ENCODE measurements around the gene FARP1.

Gene FARP1

DNA sequence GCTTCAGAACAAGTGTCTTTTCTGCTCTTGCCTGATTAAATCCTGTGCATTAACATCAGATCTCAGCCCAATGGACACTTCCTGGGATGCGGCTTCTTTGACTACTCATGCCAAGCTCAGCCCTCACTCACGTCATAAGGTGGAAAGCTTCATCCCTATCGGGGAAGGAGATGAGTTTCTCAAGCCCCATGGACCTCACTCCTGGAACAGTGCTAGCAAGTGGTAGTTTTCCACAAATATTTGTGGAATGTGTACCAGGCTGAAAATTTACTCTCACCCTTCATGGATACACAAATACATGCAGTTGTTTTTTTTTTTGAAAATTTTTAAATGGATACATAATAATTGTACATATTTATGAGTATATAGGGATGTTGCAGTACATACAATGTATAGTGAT, 34.6 kb upstream of the FARP1 start:
- H3K4me1 ChIP-seq (ENCODE audit: control insufficient read depth, insufficient read depth, low read length, unreplicated experiment) = no peaks in the 10 kb centered on the region
- no peaks in the 10 kb centered on the region for H3K36me3 ChIP-seq (ENCODE audit: insufficient read depth, low read length)
- H3K27me3 ChIP-seq (ENCODE audit: insufficient read depth, low read length) = no peaks in the 10 kb centered on the region
- H3K27ac ChIP-seq (ENCODE audit: low read depth, low read length) = no peak overlapping the region
- H3K79me2 ChIP-seq (ENCODE audit: control insufficient read depth, insufficient read depth, low read length, unreplicated experiment) = no peaks in the 10 kb centered on the region
- no peak overlapping the region for H3K4me3 ChIP-seq (ENCODE audit: low read depth, low read length)
- H2AFZ ChIP-seq (ENCODE audit: low read length, unreplicated experiment) = no peak overlapping the region

DNA sequence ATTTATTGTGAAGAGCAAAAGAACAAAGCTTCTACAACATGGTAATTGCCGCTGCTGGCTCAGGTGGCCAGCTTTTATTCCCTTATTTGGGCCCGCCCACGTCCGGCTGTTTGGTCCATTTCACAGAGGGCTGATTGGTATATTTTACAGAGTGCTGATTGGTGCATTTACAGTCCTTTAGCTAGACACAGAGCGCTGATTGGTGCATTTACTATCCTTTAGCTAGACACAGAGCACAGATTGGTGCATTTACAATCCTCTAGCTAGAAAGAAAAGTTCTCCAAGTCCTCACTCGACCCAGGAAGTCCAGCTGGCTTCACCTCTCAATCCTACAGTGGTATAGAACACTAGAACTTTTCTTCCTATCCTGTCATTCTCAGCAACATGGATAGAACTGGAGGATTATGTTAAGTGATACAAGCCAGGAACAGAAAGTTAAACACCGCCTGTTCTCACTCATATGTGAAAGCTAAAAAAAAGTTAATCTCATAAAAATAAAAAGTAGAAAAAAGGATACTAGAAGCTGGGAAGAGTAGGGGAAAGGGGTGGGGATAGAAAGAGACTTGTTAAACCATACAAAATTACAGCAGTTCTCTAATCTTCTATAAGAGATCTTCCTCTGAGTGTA, 33.6 kb upstream of the FARP1 start:
- no peak overlapping the region for H3K4me3 ChIP-seq (ENCODE audit: low read depth, low read length)
- H3K27me3 ChIP-seq (ENCODE audit: insufficient read depth, low read length) = no peaks in the 10 kb centered on the region
- no peak overlapping the region for H3K27ac ChIP-seq (ENCODE audit: low read depth, low read length)
- H3K4me1 ChIP-seq (ENCODE audit: control insufficient read depth, insufficient read depth, low read length, unreplicated experiment) = no peaks in the 10 kb centered on the region
- H2AFZ ChIP-seq (ENCODE audit: low read length, unreplicated experiment) = no peak overlapping the region
- H3K79me2 ChIP-seq (ENCODE audit: control insufficient read depth, insufficient read depth, low read length, unreplicated experiment) = no peaks in the 10 kb centered on the region
- H3K36me3 ChIP-seq (ENCODE audit: insufficient read depth, low read length) = no peaks in the 10 kb centered on the region

- Histone ChIP-seq H3K36me3 (ENCODE audit: insufficient read depth, low read length) (no peaks in the 10 kb centered on the region), H2AFZ (ENCODE audit: low read length, unreplicated experiment) (no peak overlapping the region), H3K4me1 (ENCODE audit: control insufficient read depth, insufficient read depth, low read length, unreplicated experiment) (no peaks in the 10 kb centered on the region), H3K27ac (ENCODE audit: low read depth, low read length) (no peak overlapping the region), H3K27me3 (ENCODE audit: insufficient read depth, low read length) (no peaks in the 10 kb centered on the region), H3K4me3 (ENCODE audit: low read depth, low read length) (no peak overlapping the region), H3K79me2 (ENCODE audit: control insufficient read depth, insufficient read depth, low read length, unreplicated experiment) (no peaks in the 10 kb centered on the region)
Observed at GRCh38 chr13:98110749-98111148, 32.1 kb upstream of the FARP1 start.

- Histone ChIP-seq H2AFZ (ENCODE audit: low read length, unreplicated experiment) (no peak overlapping the region), H3K4me3 (ENCODE audit: low read depth, low read length) (no peak overlapping the region), H3K4me1 (ENCODE audit: control insufficient read depth, insufficient read depth, low read length, unreplicated experiment) (no peaks in the 10 kb centered on the region), H3K79me2 (ENCODE audit: control insufficient read depth, insufficient read depth, low read length, unreplicated experiment) (no peaks in the 10 kb centered on the region), H3K36me3 (ENCODE audit: insufficient read depth, low read length) (no peaks in the 10 kb centered on the region), H3K27ac (ENCODE audit: low read depth, low read length) (no peak overlapping the region), H3K27me3 (ENCODE audit: insufficient read depth, low read length) (no peaks in the 10 kb centered on the region)
Observed at GRCh38 chr13:98111168-98112098, 31.5 kb upstream of the FARP1 start.

- no peak overlapping the region for H3K4me3 ChIP-seq (ENCODE audit: low read depth, low read length)
- H3K4me1 ChIP-seq (ENCODE audit: control insufficient read depth, insufficient read depth, low read length, unreplicated experiment) = no peaks in the 10 kb centered on the region
- H3K36me3 ChIP-seq (ENCODE audit: insufficient read depth, low read length) = no peaks in the 10 kb centered on the region
- no peaks in the 10 kb centered on the region for H3K27me3 ChIP-seq (ENCODE audit: insufficient read depth, low read length)
- H3K79me2 ChIP-seq (ENCODE audit: control insufficient read depth, insufficient read depth, low read length, unreplicated experiment) = no peaks in the 10 kb centered on the region
- no peak overlapping the region for H2AFZ ChIP-seq (ENCODE audit: low read length, unreplicated experiment)
- no peak overlapping the region for H3K27ac ChIP-seq (ENCODE audit: low read depth, low read length)
Observed at GRCh38 chr13:98112456-98112855, 30.4 kb upstream of the FARP1 start.

DNA sequence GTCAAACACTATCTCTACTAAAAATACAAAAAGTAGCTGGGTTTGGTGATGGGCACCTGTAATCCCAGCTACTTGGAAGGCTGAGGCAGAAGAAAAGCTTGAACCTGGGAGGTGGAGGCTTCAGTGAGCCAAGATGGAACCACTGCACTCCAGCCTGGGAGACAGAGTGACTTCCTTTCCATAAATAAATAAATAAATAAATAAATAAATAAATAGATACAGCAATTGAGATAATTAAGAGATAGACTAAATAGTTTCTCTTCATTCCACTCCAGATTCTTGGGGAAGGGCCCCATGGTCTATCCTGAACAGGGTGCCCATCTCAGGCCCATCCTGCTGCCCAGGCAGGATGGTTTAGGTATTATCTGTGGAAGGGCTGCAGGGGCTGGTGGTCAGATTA, 24.0 kb upstream of the FARP1 start:
- Histone ChIP-seq H2AFZ (ENCODE audit: low read length, unreplicated experiment) (no peak overlapping the region), H3K27me3 (ENCODE audit: insufficient read depth, low read length) (no peaks in the 10 kb centered on the region), H3K36me3 (ENCODE audit: insufficient read depth, low read length) (no peaks in the 10 kb centered on the region), H3K79me2 (ENCODE audit: control insufficient read depth, insufficient read depth, low read length, unreplicated experiment) (no peaks in the 10 kb centered on the region), H3K4me1 (ENCODE audit: control insufficient read depth, insufficient read depth, low read length, unreplicated experiment) (no peaks in the 10 kb centered on the region), H3K4me3 (ENCODE audit: low read depth, low read length) (no peak overlapping the region), H3K27ac (ENCODE audit: low read depth, low read length) (no peak overlapping the region)

DNA sequence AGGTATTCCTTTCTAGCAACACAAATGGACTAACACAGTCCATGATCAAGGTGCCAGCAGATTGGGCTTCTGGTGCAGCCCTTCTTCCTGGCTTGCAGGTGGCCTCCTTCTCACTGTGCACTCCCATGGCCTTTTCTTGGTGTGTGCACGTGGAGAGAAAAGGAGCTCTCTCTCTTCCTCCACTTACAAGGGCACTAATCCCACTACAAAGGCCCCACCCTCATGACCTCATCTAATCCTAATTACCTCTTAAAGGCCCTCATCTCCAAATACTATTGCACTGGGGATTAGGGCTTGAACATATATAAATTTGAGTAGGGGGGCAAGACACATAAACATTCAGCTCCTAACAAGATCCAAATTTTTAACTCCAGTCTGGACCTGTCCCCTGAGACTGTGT, 19.7 kb upstream of the FARP1 start:
- Histone ChIP-seq H3K27ac (ENCODE audit: low read depth, low read length) (no peak overlapping the region), H3K4me1 (ENCODE audit: control insufficient read depth, insufficient read depth, low read length, unreplicated experiment) (no peaks in the 10 kb centered on the region), H3K79me2 (ENCODE audit: control insufficient read depth, insufficient read depth, low read length, unreplicated experiment) (no peaks in the 10 kb centered on the region), H2AFZ (ENCODE audit: low read length, unreplicated experiment) (no peak overlapping the region), H3K27me3 (ENCODE audit: insufficient read depth, low read length) (no peaks in the 10 kb centered on the region), H3K4me3 (ENCODE audit: low read depth, low read length) (no peak overlapping the region), H3K36me3 (ENCODE audit: insufficient read depth, low read length) (no peaks in the 10 kb centered on the region)

DNA sequence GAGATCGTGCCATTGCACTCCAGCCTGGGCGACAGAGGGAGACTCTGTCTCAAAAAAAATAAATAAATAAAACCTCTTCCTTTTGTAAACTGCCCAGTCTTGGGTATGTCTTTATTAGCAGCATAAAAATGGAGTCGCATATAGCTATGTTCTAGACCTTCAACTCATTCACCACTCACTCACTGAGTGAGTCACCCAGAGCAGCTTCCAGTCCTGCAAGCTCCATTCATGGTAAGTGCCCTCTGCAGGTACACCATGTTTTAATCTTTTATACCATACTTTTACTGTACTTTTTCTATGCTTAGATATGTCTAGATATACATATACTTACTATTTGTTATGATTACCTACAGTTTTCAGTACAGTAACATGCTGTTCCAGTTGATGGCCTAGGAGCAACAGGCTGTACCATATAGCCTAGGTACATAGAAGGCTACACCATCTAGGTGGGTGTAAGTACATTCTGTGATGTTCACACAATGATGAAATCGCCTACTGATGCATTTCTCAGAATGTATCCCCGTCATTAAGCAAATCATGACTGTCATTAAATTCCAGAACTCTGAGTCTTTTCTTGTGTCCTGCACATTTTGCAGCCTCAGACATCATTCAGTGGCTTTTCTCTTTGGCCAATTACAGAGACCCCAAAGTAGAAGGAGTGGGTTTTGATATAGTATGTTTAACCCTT, 13.7 kb upstream of the FARP1 start:
- Histone ChIP-seq H3K4me3 (ENCODE audit: low read depth, low read length) (no peak overlapping the region), H3K4me1 (ENCODE audit: control insufficient read depth, insufficient read depth, low read length, unreplicated experiment) (peaks cover 6% of the 10 kb centered on the region), H2AFZ (ENCODE audit: low read length, unreplicated experiment) (no peak overlapping the region), H3K36me3 (ENCODE audit: insufficient read depth, low read length) (no peaks in the 10 kb centered on the region), H3K79me2 (ENCODE audit: control insufficient read depth, insufficient read depth, low read length, unreplicated experiment) (no peaks in the 10 kb centered on the region), H3K27ac (ENCODE audit: low read depth, low read length) (peak overlapping the region; percentile 72), H3K27me3 (ENCODE audit: insufficient read depth, low read length) (no peaks in the 10 kb centered on the region)

DNA sequence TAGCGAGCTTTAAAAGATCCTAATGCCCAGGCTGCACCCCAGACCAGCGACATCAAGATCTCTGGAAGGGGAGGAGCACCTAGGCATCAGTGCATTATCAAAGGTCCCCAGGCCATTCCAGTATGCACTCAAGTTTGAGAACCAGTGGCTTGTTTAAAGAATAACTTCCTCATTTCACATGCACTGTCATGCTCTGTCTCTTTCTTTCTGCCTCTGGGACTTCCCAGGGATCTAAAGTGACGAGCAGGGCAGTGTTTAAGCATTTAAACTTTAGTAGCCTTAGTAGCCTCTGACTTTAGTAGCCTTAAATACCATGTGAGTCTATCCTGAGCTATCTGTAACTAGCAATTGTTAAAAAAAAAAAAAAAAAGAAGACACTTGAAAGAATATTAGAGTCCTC, 8.9 kb upstream of the FARP1 start:
- no peak overlapping the region for H2AFZ ChIP-seq (ENCODE audit: low read length, unreplicated experiment)
- no peak overlapping the region for H3K27ac ChIP-seq (ENCODE audit: low read depth, low read length)
- H3K4me1 ChIP-seq (ENCODE audit: control insufficient read depth, insufficient read depth, low read length, unreplicated experiment) = peaks cover 6% of the 10 kb centered on the region
- no peaks in the 10 kb centered on the region for H3K36me3 ChIP-seq (ENCODE audit: insufficient read depth, low read length)
- H3K27me3 ChIP-seq (ENCODE audit: insufficient read depth, low read length) = no peaks in the 10 kb centered on the region
- no peak overlapping the region for H3K4me3 ChIP-seq (ENCODE audit: low read depth, low read length)
- no peaks in the 10 kb centered on the region for H3K79me2 ChIP-seq (ENCODE audit: control insufficient read depth, insufficient read depth, low read length, unreplicated experiment)

DNA sequence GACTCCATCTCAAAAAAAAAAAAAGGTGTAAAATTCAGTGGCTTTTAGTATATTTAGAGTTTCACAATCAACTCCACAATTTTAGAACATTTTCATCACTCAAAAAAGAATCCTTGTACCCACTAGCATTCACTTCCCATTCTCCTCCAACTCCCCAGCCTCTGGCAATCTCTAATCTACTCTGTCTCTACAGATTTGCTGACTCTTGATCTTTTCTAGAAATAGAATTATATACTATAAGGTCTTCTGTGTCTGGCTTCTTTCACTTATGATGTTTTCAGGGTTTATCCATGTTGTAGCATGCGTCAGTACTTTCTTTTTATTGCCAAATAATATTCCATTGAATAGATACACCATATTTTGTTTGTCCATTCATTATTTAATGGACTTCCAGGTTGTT, 8.0 kb upstream of the FARP1 start:
- Histone ChIP-seq H3K36me3 (ENCODE audit: insufficient read depth, low read length) (no peaks in the 10 kb centered on the region), H3K4me3 (ENCODE audit: low read depth, low read length) (no peak overlapping the region), H3K4me1 (ENCODE audit: control insufficient read depth, insufficient read depth, low read length, unreplicated experiment) (peaks cover 1% of the 10 kb centered on the region), H3K27ac (ENCODE audit: low read depth, low read length) (no peak overlapping the region), H3K27me3 (ENCODE audit: insufficient read depth, low read length) (no peaks in the 10 kb centered on the region), H3K79me2 (ENCODE audit: control insufficient read depth, insufficient read depth, low read length, unreplicated experiment) (no peaks in the 10 kb centered on the region), H2AFZ (ENCODE audit: low read length, unreplicated experiment) (no peak overlapping the region)

Measured in ACC112 (cell line).